ENCODE measurements around the gene FOXRED1.
"Not testable (repeated sequence)": the region's sequence is repeated elsewhere in the genome, so short reads cannot be mapped to it uniquely, and the experiment has no call there.

The FOXRED1 gene

GRCh38 chr11:126268708-126269579, at the start of gene FOXRED1, which contains the start of gene SRPRA:
Gene FOXRED1 (plus strand): TSS chr11:126269154. CDS start chr11:126269207, 53 bp downstream.
Gene SRPRA (minus strand): TSS chr11:126268895. CDS start chr11:126268804, 91 bp downstream.
- peak; percentile 100 for DNase-seq

GRCh38 chr11:126219547-126219946, 49.4 kb upstream of the FOXRED1 start:
- DNase-seq, result no peak

DNA sequence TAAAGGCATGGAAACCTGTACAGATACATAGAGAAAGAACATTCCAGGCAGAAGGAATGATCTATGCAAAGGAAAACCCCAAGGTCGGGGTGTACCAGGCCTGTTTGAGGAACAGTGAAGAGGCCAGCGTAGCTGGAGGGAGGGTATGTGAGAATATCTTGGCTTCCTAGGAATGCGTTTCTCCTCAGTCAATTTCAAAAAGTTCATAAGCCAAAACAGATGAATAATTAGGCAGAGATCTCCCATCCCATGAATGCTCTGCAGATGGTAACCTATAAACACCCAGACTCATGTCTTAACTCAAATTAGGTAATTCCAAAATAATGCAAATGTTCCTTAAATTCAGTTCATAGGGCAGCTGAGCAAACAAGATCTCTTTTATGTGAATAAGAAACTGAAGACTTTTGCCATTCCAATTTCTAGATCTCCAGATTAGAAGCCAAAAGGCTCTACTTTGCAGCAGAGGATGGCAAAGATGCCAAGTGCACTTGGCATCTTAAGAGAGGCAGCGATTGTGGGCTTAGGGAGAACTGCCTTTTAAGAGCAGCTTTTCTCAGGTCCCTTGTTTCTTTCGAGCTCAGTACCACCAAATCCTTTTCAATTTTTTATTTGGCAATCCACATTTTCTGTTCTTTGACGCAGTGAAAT, 44.2 kb upstream of the FOXRED1 start:
- DNase-seq, result no peak

DNA sequence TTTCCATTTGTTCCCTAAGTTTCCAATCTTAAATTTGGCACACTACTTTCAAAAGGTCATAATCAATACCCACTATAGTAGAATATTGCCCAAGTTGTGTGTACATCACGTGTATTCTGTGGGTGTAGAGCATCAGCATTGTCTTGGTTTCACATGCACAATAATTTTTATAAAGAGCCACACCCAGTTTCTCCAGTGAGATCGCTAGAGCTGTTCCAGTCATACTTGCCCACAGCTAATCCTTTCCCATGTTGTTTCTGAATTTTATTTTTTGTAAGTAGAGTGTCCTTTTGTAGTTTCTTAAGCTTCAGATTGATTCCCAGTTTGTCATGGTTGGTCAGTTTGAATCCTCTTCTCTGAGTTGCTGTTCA, 43.7 kb upstream of the FOXRED1 start:
- no peak for DNase-seq

DNA sequence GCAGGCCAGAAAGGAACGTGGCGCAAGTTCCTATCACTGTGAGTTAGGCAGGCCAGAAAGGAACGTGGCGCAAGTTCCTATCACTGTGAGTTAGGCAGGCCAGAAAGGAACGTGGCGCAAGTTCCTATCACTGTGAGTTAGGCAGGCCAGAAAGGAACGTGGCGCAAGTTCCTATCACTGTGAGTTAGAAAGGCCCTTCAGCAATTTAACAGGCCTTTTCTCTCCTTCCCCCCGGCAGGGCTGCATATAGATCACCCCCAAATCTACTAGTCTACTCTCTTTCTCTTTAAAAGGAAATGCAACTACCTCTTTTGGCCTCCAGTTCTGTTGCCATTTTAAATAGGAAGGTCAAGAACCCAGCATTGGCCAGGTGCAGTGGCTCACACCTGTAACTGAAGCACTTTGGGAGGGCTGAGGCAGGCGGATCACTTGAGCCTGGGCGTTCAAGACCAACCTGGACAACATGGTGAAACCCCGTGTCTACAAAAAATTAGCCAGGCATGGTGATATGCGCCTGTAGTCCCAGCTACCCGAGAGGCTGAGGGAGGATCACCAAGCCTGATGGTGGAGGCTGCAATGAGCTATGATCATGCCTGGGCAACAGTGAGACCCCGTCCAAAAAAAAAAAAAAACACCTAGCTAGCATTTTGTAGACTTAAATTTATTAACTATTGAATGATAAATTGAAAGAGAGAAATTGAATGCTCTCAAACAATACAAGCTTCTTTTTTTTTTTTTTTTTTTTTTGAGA, 42.4 kb upstream of the FOXRED1 start:
- no peak for DNase-seq

DNA sequence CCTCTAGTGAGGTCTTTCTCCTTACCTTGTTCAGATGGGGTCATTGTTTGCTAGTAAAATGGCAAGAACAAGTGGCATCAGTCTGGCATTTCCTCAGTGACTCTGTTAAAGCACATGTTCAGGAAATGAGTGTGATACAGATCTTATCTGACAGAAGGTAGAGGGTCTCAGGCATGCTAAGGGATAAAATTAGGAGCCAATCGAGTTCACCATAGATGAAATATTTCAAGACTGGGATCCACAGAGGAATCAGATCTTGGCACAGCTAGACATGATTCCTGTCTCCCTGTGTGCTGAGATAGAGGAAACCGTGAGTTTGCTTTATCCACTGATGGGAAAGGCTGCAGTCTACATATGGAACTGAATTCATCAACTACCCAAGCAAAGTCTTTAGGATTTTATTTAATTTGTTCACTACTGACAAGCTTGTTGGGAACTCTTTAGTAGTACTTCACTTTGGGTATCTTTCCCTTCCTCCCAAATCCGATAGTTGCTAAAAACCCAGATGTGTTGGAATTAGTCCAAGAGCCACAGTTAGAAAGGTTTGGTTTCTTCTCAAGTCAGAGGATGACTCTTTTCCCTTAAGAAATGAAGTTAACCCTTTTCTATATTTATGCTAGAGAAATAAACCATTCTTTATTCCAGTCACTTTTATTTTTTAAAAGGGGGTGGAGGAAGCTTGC, 39.0 kb upstream of the FOXRED1 start:
- no peak for DNase-seq

- DNase-seq, result no peak
Observed at GRCh38 chr11:126231725-126232459, 37.1 kb upstream of the FOXRED1 start.

DNA sequence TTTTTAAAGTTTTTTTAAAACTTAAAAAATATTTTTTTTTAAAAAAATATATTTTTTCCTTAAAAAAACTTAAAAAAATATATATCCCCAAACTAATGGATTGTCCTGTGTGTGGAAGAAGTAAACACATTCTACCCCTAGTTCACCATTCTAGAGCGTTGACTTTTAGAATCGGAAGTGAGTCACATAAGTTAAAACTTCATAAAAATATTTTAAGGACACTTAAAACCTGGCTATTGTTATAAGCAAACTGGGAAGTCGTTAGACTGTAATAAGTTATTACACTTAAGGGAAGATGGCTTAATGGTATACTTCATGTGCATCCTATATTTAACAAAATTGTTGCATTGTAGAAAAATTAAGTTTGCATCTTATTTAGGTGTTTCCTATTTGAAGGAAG, 36.3 kb upstream of the FOXRED1 start:
- no peak for DNase-seq

- no peak for DNase-seq
Observed at GRCh38 chr11:126233391-126233790, 35.6 kb upstream of the FOXRED1 start.

DNA sequence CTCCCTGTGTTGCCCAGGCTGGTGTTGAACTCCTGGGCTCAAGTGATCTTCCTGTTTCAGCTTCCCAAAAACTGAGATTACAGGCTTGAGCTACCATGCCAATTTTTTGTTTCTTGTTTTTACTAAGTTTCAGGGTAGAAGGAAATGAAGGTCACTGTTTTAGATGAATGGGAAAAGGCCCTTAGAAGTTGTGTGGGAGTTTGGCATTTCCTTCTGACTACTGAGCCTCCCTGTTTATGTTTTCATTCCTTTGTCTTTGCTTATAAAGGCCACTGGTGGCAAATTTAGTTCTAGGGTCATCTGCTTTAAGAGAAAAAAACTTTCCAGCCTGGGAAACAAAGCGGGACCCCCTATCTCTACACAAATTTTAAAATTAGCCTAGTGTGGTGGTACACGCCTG, 22.3 kb upstream of the FOXRED1 start:
- DNase-seq, result no peak

DNA sequence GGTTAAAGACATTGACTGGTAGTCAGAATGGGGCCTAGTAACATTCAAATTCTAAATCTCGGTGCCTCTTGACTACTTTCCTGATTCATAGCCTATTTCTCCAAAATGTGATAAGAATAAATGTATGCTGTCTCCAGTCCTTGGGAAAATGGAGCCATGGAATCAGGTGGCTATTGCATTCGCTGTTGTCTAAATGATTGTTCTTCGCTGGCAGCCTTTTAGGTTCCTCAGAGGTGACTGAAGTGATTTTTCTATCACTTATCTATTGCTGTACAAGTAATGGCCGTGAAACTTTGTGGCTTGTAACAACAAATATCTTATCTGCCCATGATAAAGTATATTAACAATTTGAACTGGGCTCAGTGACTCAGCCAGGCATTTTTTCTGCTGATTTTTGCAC, 15.7 kb upstream of the FOXRED1 start:
- no peak for DNase-seq

GRCh38 chr11:126254819-126255218, 14.1 kb upstream of the FOXRED1 start:
- DNase-seq, result no peak

DNA sequence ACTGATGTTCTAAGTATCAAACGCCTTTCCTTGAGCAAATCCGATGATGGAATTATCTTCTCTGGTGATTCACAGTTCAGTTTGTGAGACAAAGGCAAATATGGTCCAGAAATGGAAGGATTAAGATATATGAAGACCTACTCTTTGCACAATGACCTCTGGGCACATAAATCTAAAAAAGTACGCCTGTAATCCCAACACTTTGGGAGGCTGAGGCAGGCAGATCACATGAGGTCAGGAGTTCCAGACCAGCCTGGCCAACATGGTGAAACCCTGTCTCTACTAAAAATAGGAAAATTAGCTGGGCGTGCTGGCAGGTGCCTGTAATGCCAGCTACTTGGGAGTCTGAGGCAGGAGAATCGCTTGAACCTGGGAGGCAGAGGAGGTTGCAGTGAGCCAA, 13.4 kb upstream of the FOXRED1 start:
- DNase-seq, result not testable (repeated sequence)

- no peak for DNase-seq
Observed at GRCh38 chr11:126256216-126256615, 12.7 kb upstream of the FOXRED1 start.

GRCh38 chr11:126257144-126257543, 11.8 kb upstream of the FOXRED1 start:
- no peak for DNase-seq

DNA sequence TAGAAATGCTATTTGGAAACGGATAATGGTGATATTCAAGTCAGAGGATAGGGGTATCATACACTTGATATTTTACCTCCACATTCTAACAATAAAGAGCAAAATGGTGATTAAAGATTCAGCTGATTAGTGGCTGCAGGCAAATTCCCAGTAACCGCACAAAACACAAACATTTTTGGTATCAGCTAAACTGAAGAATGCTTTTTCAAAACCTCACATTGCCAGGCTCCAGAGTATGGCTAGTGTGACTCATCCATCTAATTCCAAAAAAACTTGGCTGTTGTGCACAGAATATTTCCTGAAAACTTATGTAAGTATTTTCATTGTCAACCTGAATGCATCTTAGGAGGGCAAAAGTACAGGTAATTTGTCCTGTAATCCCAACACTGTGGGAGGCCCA, 11.2 kb upstream of the FOXRED1 start:
- DNase-seq, result no peak

DNA sequence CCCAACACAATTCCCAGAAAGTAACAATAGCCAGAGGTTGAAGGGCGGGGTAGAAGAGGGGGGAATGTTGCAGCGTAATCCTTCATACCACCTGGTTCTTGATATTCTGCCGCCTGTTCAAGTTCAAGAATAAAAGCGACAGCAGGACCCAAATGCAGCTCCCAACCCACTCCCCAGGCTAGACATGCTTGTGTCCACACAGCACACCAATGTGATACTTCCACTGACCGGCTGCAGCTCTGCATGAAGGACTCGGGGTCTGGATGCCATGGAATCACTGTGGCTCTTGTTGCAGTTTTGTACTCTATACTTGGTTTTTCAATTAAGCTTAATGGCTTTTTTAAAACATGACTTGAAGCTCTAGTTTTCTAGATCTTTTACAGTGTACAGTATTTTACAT, 6.7 kb upstream of the FOXRED1 start:
- no peak for DNase-seq

GRCh38 chr11:126263489-126263888, 5.5 kb upstream of the FOXRED1 start:
- no peak for DNase-seq

- no peak for DNase-seq
Observed at GRCh38 chr11:126265811-126266210, 3.1 kb upstream of the FOXRED1 start.

GRCh38 chr11:126267650-126268049, 1.3 kb upstream of the FOXRED1 start:
- no peak for DNase-seq

DNA sequence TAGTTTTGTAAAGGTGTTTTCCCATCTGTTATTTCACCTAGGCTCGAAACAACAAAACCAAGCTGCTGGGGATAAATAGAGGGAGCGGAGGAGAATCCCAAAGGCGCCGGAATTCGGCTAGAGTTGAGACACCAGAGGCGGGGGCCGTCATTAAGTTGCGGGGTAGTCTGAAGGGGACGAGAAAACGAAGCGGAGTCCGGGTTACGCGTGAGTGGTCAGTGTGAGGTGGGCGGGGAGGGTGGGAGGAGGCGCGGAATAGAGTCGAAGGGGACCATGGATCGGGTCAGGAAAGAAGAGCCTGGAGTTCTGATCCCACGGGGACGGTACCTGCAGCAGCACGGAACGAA, 620 bp upstream of the FOXRED1 start:
- no peak for DNase-seq

GRCh38 chr11:126277322-126277721, 8.4 kb downstream of the FOXRED1 start:
- no peak for DNase-seq
